BE2C (cell line): ENCODE measurements around the gene CATSPERD.

Experiments used
- DNase-seq: peaks from one replicate; pipeline ENCODE4 v3.0.0-alpha.2; 2020
- H3K27me3 ChIP-seq: fragments of 250-450 bp; sonication (Bioruptor Pico); 2 replicates; pipeline ENCODE4 v1.5.1; 2020; ENCODE audit warnings: mild to moderate bottlenecking
- H3K36me3 ChIP-seq: fragments of 250-450 bp; sonication (Bioruptor Pico); 2 replicates; pipeline ENCODE4 v1.5.1; 2020; ENCODE audit warnings: mild to moderate bottlenecking
- H3K4me1 ChIP-seq: fragments of 250-450 bp; sonication (Bioruptor Pico); 2 replicates; pipeline ENCODE4 v1.5.1; 2020
- H3K4me3 ChIP-seq: 2 replicates; pipeline ENCODE4 v1.5.1; 2011; ENCODE audit warnings: low read depth, low read length
- H3K9me3 ChIP-seq: fragments of 250-450 bp; sonication (Bioruptor Pico); 2 replicates; pipeline ENCODE4 v1.5.1; 2020
- CTCF ChIP-seq: IDR thresholded peaks from 2 replicates; pipeline ENCODE4 v1.5.1; 2012; ENCODE audit warnings: mild to moderate bottlenecking, low read depth, low read length

CATSPERD gene

GRCh38 chr19:5749505-5749904 is 29.1 kb downstream of the CATSPERD start:
- Histone ChIP-seq H3K9me3 (no peaks in the 10 kb centered on the region), H3K27me3 (no peaks in the 10 kb centered on the region), H3K4me1 (no peaks in the 10 kb centered on the region; the same call in 1 of the 2 replicates), H3K4me3 (no peak overlapping the region), H3K36me3 (no peaks in the 10 kb centered on the region)
- no peak for TF ChIP-seq CTCF
- no peak for DNase-seq

- no peaks in the 10 kb centered on the region for H3K27me3 ChIP-seq
- no peak for DNase-seq
- H3K4me3 ChIP-seq = no peak overlapping the region
- H3K4me1 ChIP-seq = no peaks in the 10 kb centered on the region; the same call in 1 of the 2 replicates
- no peak for TF ChIP-seq CTCF
- no peaks in the 10 kb centered on the region for H3K9me3 ChIP-seq
- no peaks in the 10 kb centered on the region for H3K36me3 ChIP-seq
Measured at GRCh38 chr19:5751709-5752108, 31.3 kb downstream of the CATSPERD start.

GRCh38 chr19:5753743-5754142 is 33.3 kb downstream of the CATSPERD start:
- no peak for TF ChIP-seq CTCF
- Histone ChIP-seq H3K27me3 (0 out of 2 replicates have a peak, but pooled peaks cover 3% of the 10 kb centered on the region), H3K36me3 (no peaks in the 10 kb centered on the region), H3K9me3 (no peaks in the 10 kb centered on the region), H3K4me1 (no peaks in the 10 kb centered on the region; the same call in 1 of the 2 replicates), H3K4me3 (no peak overlapping the region)
- DNase-seq = peak; percentile 26

- peaks cover 2% of the 10 kb centered on the region; the same call in 1 of the 2 replicates for H3K27me3 ChIP-seq
- H3K4me1 ChIP-seq = no peaks in the 10 kb centered on the region
- no peak for TF ChIP-seq CTCF
- DNase-seq = no peak
- H3K36me3 ChIP-seq = no peaks in the 10 kb centered on the region
- H3K9me3 ChIP-seq = no peaks in the 10 kb centered on the region
- no peak overlapping the region for H3K4me3 ChIP-seq
Measured at GRCh38 chr19:5762608-5763217, 42.3 kb downstream of the CATSPERD start.

- H3K9me3 ChIP-seq = no peaks in the 10 kb centered on the region
- DNase-seq = no peak
- no peaks in the 10 kb centered on the region for H3K4me1 ChIP-seq
- TF ChIP-seq CTCF = no peak
- H3K36me3 ChIP-seq = no peaks in the 10 kb centered on the region
- H3K27me3 ChIP-seq = no peaks in the 10 kb centered on the region; the same call in 1 of the 2 replicates
- H3K4me3 ChIP-seq = no peak overlapping the region
Measured at GRCh38 chr19:5765220-5765619, 44.8 kb downstream of the CATSPERD start.

- Histone ChIP-seq H3K9me3 (no peaks in the 10 kb centered on the region), H3K36me3 (no peaks in the 10 kb centered on the region), H3K4me1 (no peaks in the 10 kb centered on the region), H3K4me3 (no peak overlapping the region), H3K27me3 (no peaks in the 10 kb centered on the region)
- no peak for DNase-seq
- no peak for TF ChIP-seq CTCF
Measured at GRCh38 chr19:5767949-5768348, 47.5 kb downstream of the CATSPERD start.
